Caki2 (cell line): Measurements from ENCODE around the gene AXIN2. TPM values are rescaled to one million over a fixed set of nuclear protein-coding genes. Genes with fewer than 3 reads are reported as not detected.

Source experiments
- DNase-seq: peaks from one replicate; pipeline ENCODE4 v3.0.0-alpha.2; 2015; ENCODE audit warnings: low read depth
- in situ Hi-C: cut with HindIII; loops from 2 replicates; pipeline ENCODE4 v1.10.0; 2016; ENCODE audit warnings: low sequenced_read_pairs, low pct_unique_long_range_greater_than_20kb, mixed read lengths
- total RNA-seq: library from RNA; depleted of rRNA; stranded (reverse); fragments of >200 nt; shearing (Covaris generic); gene quantifications from 2 replicates; pipeline ENCODE4 v1.2.3, GENCODE V29; 2014; ENCODE audit warnings: low replicate concordance; rRNA removed

AXIN2 gene, protein sequence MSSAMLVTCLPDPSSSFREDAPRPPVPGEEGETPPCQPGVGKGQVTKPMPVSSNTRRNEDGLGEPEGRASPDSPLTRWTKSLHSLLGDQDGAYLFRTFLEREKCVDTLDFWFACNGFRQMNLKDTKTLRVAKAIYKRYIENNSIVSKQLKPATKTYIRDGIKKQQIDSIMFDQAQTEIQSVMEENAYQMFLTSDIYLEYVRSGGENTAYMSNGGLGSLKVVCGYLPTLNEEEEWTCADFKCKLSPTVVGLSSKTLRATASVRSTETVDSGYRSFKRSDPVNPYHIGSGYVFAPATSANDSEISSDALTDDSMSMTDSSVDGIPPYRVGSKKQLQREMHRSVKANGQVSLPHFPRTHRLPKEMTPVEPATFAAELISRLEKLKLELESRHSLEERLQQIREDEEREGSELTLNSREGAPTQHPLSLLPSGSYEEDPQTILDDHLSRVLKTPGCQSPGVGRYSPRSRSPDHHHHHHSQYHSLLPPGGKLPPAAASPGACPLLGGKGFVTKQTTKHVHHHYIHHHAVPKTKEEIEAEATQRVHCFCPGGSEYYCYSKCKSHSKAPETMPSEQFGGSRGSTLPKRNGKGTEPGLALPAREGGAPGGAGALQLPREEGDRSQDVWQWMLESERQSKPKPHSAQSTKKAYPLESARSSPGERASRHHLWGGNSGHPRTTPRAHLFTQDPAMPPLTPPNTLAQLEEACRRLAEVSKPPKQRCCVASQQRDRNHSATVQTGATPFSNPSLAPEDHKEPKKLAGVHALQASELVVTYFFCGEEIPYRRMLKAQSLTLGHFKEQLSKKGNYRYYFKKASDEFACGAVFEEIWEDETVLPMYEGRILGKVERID
- total RNA-seq: not detected in 2 replicates

DNA sequence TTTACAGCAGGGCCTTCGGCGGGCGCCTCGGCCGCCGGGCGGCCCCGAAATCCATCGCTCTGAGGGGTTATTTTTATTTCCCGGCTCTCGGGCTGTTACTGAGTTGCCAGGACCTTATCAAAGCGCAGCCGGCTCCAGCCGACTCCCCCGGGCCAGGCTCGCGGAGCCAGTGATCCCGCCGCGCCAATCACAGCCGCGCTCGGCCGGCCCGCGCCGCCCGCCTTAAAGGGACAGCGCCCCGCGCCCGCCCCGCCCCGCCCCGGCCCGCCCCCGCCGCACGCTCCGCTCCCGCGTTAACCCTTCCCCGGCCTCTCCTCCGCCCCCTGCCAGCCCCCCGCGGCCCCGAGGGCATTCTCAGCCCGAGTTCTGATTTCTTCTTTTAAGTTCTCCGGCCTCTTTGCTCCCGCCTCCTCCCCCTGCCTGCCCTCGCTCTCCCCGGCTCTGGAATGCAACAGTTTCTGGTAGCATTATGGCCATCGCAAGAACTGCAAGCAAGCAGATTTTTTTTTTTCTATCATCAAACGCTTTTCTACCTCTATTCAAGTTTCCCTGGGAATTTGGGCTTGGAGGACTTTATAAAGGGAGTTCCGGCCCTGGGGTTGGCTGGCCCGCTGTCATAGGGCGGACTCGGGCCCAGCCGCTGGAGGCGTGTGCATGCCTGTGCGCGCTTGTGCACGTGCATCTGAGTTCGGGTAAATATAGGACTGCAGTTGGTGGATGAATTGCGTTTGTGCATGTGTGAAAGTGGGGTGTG lies at the start of gene AXIN2:
Gene AXIN2 (minus strand): TSS at position 197 of the 754 bp plus-strand sequence. CDS start 3,028 bp downstream, outside the sequence.
- in situ Hi-C loops: no loop called here
- peak; percentile 74 for DNase-seq

DNA sequence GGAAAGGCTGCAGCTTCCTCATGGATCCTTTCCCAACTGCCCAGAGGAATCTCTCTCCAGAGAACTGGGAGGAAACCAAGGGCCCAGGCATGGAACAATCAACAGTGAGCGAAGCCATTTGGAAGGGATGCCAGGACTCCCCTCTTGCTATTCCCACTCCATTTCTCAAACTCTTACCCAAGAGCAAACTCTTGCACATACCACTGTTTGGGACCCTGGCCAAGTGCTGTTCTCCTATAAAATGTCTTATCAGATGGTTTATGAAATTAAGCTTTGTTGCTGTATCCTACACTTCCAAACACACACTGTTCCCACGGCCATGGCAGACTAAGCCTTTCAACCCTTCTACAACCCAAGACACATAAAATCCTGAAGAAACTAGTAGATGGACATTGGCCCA lies 48.3 kb upstream of the AXIN2 start:
- no peak for DNase-seq
- in situ Hi-C loops: no loop called here

DNA sequence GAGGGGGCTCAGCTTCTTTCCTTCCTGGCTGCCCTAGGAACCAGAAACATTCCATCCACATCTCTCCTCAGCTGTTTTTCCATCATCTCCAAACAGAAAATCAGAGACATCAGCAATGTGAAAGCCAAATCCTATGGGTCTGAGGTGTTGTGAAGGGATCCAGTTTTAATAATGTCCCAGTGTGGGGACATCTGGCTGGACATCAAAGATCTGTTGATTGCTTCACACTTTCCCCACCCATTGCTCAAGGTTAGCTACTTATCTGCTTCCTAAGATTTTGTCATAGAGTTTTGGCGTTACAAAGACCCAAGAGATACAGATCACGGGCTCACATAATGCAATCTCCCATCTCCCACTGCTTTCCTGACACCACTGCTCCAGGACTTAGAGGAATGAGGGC lies 47.8 kb upstream of the AXIN2 start:
- in situ Hi-C loops: no loop called here
- DNase-seq: no peak

DNA sequence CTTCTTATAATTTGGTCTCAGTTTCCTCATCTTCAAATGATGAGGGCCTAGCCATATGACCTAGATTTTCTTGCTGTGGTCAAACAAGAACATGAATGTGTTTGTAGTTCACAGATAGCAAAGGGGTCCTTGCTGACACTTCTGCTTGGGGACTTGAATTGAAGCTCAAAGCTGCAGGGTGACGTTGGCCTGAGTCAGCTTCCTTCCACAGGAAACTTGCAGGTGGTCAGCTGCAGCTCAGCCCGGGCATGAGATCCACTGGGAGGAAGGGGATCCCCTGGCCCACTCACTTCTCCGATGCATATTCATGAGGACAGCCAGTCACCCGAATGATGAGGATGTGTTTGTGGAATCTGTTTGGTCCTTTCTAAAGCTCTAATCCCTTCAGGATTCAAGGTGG lies 42.6 kb upstream of the AXIN2 start:
- DNase-seq: no peak
- in situ Hi-C loops: no loop called here

DNA sequence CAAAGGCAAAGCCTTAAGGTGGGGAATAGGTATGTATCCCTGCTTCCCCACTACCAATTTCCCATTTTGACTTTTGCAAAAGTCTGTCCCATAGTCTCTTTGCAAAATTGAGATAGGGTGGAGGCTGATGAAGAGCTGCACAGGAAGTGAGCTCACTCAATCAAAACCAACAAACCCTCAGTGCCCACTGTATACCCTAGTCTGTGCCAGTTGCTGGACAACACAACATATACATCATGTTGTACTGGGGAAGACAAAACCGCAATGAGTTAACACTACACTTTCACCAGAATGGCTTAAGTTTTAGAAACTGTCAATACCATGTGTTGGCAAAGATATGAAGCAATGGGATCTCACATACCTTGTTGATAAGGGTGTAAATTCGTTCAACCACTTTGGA lies 40.4 kb upstream of the AXIN2 start:
- DNase-seq: no peak
- in situ Hi-C loops: no loop called here

DNA sequence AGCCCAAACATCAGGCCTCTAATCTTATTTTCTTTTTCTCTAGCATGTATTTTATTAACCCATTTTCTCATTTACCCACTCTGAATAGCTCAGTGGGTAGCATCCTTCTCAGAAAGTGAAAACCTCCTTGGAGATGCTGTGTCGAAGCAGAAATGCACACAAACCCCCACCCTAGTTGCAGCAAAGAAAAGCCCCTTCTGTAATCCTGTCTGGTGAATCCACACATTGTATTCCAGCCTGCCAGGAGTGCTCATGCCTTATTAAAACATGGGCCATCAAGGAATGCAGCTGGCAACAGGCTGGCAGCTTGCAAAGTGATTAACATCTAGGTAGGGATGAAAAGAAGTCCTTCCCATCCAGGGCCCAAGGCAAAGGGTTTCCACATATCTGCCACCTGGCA lies 39.7 kb upstream of the AXIN2 start:
- in situ Hi-C loops: no loop called here
- DNase-seq: no peak

DNA sequence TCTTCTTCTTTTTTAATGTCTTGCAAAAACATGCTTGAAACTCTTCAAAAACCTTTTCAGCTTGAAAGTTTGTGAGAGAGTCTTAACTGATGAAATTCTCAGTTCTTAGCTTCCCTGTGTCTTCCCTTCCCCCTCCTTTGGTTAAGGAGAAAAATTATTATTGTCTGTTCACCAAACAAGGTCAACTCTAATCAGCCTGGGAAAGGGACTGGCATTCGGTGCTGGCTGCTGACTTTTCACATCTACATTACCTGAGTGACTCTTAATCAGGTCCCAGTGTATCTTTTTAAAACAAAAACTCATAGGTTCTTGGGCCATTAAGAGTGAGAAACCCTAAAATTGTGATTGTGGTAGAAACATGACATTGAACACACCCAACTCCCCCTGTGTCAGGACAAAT lies 39.1 kb upstream of the AXIN2 start:
- in situ Hi-C loops: no loop called here

DNA sequence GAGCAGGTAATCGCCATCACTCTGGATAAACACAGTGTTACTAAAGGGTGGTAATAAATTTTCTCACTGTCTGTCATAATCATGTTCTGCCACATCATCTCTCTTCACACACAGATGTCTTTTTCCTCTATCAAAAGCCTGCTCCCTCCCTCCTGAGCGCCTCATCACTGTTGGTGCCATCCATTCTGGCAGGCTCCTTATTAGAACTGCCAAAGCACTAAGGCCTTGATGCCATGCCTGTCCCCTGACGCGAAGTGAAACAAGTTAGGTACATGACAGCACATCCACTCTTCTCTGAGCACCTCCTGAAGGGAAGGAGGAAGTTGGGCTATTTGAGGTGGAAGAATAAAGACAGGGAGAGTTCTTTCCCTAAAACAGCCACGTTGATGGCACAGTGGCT lies 38.2 kb upstream of the AXIN2 start:
- DNase-seq: no peak
- in situ Hi-C loops: no loop called here

More for the DNA sequence above, 39.1 kb upstream of the AXIN2 start:
- DNase-seq: no peak

DNA sequence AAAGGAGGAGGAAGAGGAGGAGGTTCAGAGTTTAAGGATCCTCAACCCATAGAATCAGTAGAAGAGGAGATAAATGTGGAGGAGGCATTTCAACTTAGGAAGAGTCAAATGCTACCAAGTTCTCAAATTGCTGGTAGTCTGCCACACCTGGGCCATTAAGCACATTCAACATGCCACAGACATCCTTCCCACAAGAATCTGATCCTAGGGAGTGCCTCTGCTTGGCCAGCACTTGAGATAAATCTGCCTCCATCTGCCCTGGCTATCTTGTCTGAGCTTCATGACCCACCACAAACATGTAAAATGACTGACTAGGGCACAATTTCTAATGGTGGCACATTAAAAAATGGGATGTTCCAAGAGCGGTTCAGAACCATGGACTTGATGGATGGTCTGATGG lies 37.3 kb upstream of the AXIN2 start:
- no peak for DNase-seq
- in situ Hi-C loops: no loop called here

DNA sequence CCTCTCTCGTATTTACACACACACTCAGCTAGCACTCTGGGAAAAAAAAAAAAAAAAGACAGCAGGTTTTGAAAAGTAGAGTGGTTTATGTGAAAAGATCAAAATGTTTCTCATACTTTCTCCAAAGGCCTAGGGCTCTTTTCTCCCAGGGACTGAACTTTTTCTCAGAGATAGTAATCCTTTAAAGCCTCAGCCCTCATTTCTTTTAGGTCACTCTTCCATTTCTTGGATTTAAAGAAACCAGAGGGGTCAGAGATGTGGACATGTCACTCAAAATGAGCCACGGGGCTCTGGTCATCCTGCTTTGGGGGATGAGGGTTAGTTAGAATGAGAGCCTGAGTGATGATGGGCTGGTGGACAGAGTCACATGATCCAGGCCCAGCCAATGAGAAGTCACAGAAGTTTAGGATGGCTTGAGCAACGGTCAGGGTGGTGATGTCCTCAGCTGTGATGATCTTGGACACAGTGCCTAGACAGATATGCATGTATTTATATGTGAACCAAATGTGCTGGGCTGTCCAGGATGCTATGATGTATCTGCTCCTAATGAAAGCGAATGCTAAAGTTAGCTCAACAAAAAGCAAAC lies 33.7 kb upstream of the AXIN2 start:
- in situ Hi-C loops: no loop called here
- DNase-seq: no peak

DNA sequence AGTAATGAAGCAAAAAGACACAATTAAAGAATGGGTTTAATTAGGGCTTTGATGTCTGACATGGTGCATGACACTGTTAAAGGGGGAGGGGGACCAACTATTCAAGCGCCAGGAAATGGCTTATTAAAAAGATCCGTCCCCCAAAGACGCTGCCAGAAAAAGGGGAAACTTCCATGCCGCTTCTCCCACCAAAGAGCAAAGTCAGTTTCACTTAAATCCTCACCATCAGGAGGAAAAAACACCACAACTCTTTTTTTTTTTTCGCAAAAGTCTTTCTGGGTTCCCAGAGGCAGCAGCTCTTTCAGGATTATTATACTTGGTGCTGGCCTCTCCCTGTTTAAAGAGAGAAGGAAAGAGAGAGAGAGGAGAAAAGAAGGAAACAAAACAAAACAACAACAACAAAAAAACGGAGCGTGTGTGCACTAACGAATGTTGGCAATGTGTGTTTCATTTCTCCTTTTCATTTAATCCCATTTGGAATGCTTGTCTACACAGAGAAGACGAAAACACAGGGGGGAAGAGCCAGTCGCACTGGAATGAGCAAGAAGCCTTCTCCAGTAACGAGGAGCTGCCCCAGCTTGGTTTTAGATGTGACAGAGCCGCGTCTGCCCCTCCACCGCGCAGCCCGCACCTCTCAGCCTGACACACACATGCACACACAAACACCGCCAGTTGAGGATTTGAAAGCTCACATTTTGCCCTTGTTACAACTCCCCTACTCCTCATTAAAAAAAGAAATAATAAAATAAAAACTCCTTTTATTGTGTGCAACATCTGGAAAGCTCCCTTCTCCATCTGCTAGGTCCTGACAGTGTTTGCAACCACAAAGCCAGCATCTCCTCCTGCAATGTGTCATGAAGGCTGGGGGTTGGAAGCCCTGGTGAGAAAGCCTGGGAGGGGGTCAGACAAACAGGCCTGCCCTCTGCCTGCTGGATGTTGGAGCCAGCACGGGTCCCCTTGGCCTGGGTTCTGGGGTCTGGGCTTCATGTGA lies 32.7 kb upstream of the AXIN2 start:
- in situ Hi-C loops: no loop called here
- DNase-seq: no peak

DNA sequence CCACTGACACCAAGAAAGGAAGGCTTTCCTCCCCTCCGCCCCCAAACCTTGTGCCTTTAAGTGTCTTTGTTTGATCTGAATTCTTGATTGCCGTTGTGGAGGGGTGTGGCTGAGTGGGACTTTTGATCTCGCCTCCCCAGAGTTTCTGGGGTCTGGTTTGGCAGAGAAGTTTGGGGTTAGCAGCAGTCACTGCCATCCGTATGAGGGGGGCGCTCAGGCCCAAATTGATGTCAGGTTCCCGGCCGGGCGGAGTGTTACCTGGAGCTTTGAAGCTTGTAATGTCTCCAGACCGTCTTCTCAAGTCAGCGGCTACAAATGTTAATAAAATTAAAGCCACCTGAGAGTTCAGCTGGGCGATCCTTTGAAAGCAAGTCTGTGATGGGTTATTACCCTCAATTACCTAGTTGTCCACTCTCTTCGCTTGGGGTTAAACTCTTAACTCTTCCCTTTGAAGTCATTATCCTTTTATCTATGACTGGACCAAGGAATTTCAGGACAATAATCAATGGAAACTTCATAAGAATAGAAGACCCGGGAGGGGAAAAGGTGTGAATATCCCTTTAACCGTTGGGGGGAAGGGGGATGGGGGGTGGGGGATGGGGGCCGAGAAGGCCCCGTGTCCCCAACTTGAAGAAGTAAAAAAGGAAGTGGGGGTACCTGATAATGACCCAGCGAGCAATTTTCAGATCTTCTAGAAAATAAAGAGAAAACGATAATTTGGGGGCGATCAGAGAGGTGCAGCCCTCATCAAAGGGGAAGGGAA lies 31.8 kb upstream of the AXIN2 start:
- DNase-seq: no peak
- in situ Hi-C loops: no loop called here

DNA sequence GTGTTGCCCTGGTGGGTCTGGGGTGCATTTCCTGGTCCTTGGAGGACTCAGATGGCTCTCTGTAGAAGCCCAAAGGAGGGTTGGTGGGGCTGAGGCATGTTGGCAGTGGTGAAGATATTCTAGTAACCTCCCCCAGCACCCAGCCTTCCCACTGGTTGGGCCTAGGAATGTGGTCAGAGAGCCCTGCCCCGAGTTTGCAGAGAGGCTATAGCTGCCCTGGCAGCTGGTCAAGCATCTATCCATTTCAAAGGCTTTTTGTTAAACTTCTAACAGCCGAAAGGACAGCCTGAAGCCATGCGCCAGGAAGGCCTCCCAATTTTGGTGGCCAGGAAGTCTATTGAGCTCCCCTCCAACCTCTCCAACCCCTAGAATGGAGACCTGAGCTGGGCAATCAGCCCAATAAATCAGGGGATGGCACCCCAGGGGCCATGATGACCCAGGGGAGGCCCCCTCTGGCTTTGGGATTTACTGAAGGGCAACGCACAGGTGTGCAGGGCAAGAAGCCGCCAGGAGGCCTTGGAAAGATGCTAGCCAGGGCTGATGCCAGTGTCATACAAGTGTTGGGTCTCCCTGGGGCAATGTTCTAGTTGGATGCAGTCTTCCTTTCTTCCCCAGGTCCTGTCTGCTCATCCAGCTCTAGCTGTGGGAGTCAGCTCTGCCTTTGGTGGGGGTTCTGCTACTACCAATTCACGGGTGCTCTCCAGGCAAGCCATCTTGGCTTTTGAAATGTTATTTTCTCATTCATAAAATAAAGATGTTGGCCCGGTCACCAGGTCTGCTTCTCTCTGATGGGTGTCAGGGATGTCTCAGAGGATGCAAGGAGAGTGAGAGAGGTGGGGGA lies 30.9 kb upstream of the AXIN2 start:
- no peak for DNase-seq
- in situ Hi-C loops: no loop called here

DNA sequence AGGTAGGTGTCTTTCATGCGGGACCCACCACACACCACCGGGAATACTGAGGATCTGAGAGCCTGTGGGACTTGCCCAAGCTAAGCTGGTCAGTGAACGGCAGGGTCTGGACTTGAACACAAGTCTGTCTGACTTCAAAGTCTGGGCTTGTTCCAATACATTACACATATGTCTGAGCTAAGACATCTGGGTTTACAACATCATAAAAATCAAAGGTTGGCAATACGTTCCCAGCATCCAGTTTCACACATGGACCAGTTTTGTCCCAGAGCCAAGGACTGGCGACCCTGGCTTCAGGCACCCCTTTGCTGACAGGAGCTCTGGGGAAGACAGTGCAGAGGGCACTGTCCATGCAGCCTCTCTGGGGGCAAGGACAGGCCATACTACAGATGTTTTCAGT lies 27.9 kb upstream of the AXIN2 start:
- no peak for DNase-seq
- in situ Hi-C loops: no loop called here

DNA sequence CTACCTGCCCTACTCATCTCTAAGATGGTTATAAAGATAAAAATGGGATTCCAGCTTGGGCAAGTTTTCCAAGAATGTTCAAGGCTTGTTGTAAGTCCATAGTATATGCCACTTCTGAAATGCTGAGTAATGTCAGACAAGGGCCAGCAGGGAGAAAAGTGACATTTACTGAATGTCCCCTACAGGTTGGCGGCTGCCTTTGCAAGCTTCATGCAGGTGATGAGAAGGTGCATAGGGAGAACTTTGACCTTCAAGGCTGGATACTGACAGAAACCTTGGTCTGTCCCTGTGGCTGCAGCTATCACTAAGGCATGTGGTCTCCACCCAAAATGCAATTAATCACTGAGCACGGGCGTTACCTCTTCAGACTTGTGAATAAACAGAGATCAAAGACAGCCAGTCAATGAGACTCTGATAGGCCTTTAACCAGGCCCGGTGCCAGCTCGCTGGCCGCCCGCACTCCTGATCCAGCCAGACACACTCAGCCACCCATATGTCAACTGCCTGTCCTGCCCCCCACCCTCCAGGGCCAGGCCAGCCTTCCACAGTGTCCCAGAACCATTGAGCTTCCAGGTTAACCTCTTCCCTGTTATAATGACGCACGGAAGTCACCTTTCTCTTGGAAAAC lies 26.8 kb upstream of the AXIN2 start:
- peak; percentile 73 for DNase-seq

More for the DNA sequence above, 26.8 kb upstream of the AXIN2 start:
- in situ Hi-C loops: no loop called here
